Mucosa of rectum (tissue), 2 donors: Measurements from ENCODE around the gene PFKFB4.
A peak's percentile ranks its signal among the peaks of the same experiment; 100 is the strongest.
"Not testable (repeated sequence)": the region's sequence is repeated elsewhere in the genome, so short reads cannot be mapped to it uniquely, and the experiment has no call there.

Experiments used
- H3K27ac ChIP-seq, 2 donors: one replicate each; pipeline ENCODE4 v1.7.0; 2013; ENCODE audit warnings: inconsistent platforms in 2 of 2, low read depth in 2 of 2, low read length in 2 of 2
- H3K27me3 ChIP-seq, 2 donors: one replicate each; pipeline ENCODE4 v1.7.0; 2013; ENCODE audit warnings: low read length in 2 of 2; ENCODE audit not compliant: control insufficient read depth in 2 of 2, insufficient read depth in 2 of 2
- H3K36me3 ChIP-seq, 2 donors: one replicate each; pipeline ENCODE4 v1.7.0; 2013; ENCODE audit warnings: low read length in 2 of 2; ENCODE audit not compliant: control insufficient read depth in 2 of 2, insufficient read depth in 2 of 2
- H3K4me1 ChIP-seq, 2 donors: one replicate each; pipeline ENCODE4 v1.7.0; 2013; ENCODE audit warnings: low read length in 2 of 2, mild to moderate bottlenecking in 1 of 2; ENCODE audit not compliant: control insufficient read depth in 2 of 2, insufficient read depth in 2 of 2
- H3K4me3 ChIP-seq, 2 donors: one replicate each; pipeline ENCODE4 v1.7.0; 2013; ENCODE audit warnings: low read length in 2 of 2
- H3K9ac ChIP-seq, 2 donors: one replicate each; pipeline ENCODE4 v1.7.0; 2013; ENCODE audit warnings: low read length in 2 of 2, low read depth in 1 of 2, mild to moderate bottlenecking in 1 of 2
- H3K9me3 ChIP-seq, 2 donors: one replicate each; pipeline ENCODE4 v1.7.0; 2013; ENCODE audit warnings: low read length in 2 of 2; ENCODE audit not compliant: control insufficient read depth in 2 of 2
- donor health status: healthy.
- donor health status: Normal muscosa, but diverticular disease.

Gene PFKFB4

GRCh38 chr3:48536116-48536515, 20.5 kb downstream of the PFKFB4 start:
- Histone ChIP-seq H3K4me3 (no peak overlapping the region), H3K36me3 (peaks cover 3 to 21% of the 10 kb centered on the region in 2 donors)

DNA sequence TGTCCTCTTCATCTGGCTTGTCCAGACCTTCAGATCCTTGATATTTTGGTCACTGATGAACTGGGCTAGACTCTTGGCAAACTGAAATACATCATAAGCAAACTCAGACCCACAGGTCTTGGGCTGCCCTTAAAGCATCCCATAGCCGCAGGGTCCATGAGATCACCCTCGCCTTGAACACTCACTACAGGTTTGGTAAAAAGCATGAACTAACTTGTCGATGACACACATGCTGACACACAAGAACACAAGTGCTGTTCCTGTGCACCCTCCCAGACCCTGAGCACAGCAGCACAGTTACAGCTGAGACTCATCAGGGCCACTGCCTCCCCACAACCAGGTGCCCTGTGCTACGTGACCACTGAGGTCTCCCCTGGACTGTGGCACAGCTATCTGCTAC, 21.0 kb downstream of the PFKFB4 start:
- no peak overlapping the region for H3K27ac ChIP-seq
- H3K36me3 ChIP-seq, result peaks cover 3 to 21% of the 10 kb centered on the region in 2 donors
- H3K9ac ChIP-seq, result no peak overlapping the region
- H3K4me3 ChIP-seq, result no peak overlapping the region
- no peaks in the 10 kb centered on the region for H3K27me3 ChIP-seq
- H3K4me1 ChIP-seq, result no peaks in the 10 kb centered on the region
- no peaks in the 10 kb centered on the region for H3K9me3 ChIP-seq

More at GRCh38 chr3:48536116-48536515, 20.5 kb downstream of the PFKFB4 start:
- Histone ChIP-seq H3K27me3 (no peaks in the 10 kb centered on the region), H3K27ac (peak overlapping the region; percentile 38 to 48), H3K4me1 (no peaks in the 10 kb centered on the region), H3K9me3 (no peaks in the 10 kb centered on the region), H3K9ac (no peak overlapping the region)

DNA sequence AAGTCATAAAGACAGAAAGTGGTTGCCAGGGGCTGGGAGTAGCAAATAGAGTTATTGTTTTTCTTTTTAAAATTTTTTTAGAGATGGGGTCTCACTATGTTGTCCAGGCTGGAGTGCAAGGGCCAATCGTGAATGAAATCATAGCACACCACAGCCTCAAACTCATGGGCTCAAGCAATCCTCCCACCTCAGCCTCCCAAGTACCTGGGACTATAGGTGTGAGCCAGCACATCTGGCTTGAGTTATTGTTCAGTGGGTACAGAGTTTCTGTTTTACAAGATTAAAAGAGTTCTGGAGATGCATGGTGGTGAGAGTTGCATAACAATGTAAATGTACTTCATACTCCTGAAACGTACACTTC, 23.6 kb downstream of the PFKFB4 start:
- H3K36me3 ChIP-seq, result peaks cover 0 to 21% of the 10 kb centered on the region in 2 donors
- H3K27me3 ChIP-seq, result no peaks in the 10 kb centered on the region
- H3K27ac ChIP-seq, result no peak overlapping the region
- H3K9me3 ChIP-seq, result no peaks in the 10 kb centered on the region
- no peaks in the 10 kb centered on the region for H3K4me1 ChIP-seq
- H3K4me3 ChIP-seq, result no peak overlapping the region
- H3K9ac ChIP-seq, result no peak overlapping the region

GRCh38 chr3:48532271-48532976, 24.2 kb downstream of the PFKFB4 start:
- no peaks in the 10 kb centered on the region for H3K4me1 ChIP-seq
- H3K9me3 ChIP-seq, result no peaks in the 10 kb centered on the region
- peaks cover 0 to 21% of the 10 kb centered on the region in 2 donors for H3K36me3 ChIP-seq
- H3K27me3 ChIP-seq, result no peaks in the 10 kb centered on the region
- H3K4me3 ChIP-seq, result no peak overlapping the region
- H3K27ac ChIP-seq, result no peak overlapping the region
- no peak overlapping the region for H3K9ac ChIP-seq

GRCh38 chr3:48530701-48531100, 25.9 kb downstream of the PFKFB4 start:
- H3K9me3 ChIP-seq, H3K27ac ChIP-seq, H3K4me1 ChIP-seq, H3K4me3 ChIP-seq, H3K9ac ChIP-seq, H3K27me3 ChIP-seq: not testable (repeated sequence)
- peaks cover 0 to 11% of the 10 kb centered on the region in 2 donors for H3K36me3 ChIP-seq

GRCh38 chr3:48528754-48529153, 27.8 kb downstream of the PFKFB4 start:
- no peak overlapping the region for H3K9ac ChIP-seq
- no peak overlapping the region for H3K27ac ChIP-seq
- H3K9me3 ChIP-seq, result no peaks in the 10 kb centered on the region
- no peaks in the 10 kb centered on the region for H3K4me1 ChIP-seq
- H3K36me3 ChIP-seq, result peaks cover 0 to 3% of the 10 kb centered on the region in 2 donors
- H3K4me3 ChIP-seq, result no peak overlapping the region
- no peaks in the 10 kb centered on the region for H3K27me3 ChIP-seq

- H3K36me3 ChIP-seq, result peaks cover 0 to 3% of the 10 kb centered on the region in 2 donors
- no peak overlapping the region for H3K27ac ChIP-seq
These were observed 28.6 kb downstream of the PFKFB4 start for GRCh38 chr3:48528048-48528447.

GRCh38 chr3:48524970-48525369, 31.6 kb downstream of the PFKFB4 start:
- Histone ChIP-seq H3K9me3 (no peaks in the 10 kb centered on the region), H3K4me3 (no peak overlapping the region), H3K27me3 (no peaks in the 10 kb centered on the region), H3K36me3 (no peaks in the 10 kb centered on the region), H3K9ac (no peak overlapping the region), H3K4me1 (no peaks in the 10 kb centered on the region), H3K27ac (no peak overlapping the region)

More at GRCh38 chr3:48528048-48528447, 28.6 kb downstream of the PFKFB4 start:
- H3K9ac ChIP-seq, result no peak overlapping the region
- H3K9me3 ChIP-seq, result no peaks in the 10 kb centered on the region
- no peak overlapping the region for H3K4me3 ChIP-seq
- H3K27me3 ChIP-seq, result no peaks in the 10 kb centered on the region
- no peaks in the 10 kb centered on the region for H3K4me1 ChIP-seq

GRCh38 chr3:48521635-48522034, 35.0 kb downstream of the PFKFB4 start:
- Histone ChIP-seq H3K4me1 (no peaks in the 10 kb centered on the region), H3K9ac (no peak overlapping the region)

GRCh38 chr3:48519277-48519643, 37.3 kb downstream of the PFKFB4 start:
- H3K4me1 ChIP-seq, result no peaks in the 10 kb centered on the region
- H3K27me3 ChIP-seq, result no peaks in the 10 kb centered on the region
- no peak overlapping the region for H3K27ac ChIP-seq
- H3K36me3 ChIP-seq, result no peaks in the 10 kb centered on the region
- no peak overlapping the region for H3K4me3 ChIP-seq
- no peaks in the 10 kb centered on the region for H3K9me3 ChIP-seq
- no peak overlapping the region for H3K9ac ChIP-seq

More at GRCh38 chr3:48521635-48522034, 35.0 kb downstream of the PFKFB4 start:
- no peaks in the 10 kb centered on the region for H3K9me3 ChIP-seq
- H3K27ac ChIP-seq, result no peak overlapping the region
- no peaks in the 10 kb centered on the region for H3K36me3 ChIP-seq
- no peaks in the 10 kb centered on the region for H3K27me3 ChIP-seq
- no peak overlapping the region for H3K4me3 ChIP-seq
